ENCODE results near the gene STRADB.

- no peak for TF ChIP-seq CTCF (IDR thresholded peaks at IDR 0.05)
- TF ChIP-seq POLR2A (IDR thresholded peaks at IDR 0.05): no peak
- no peak for TF ChIP-seq EP300 (IDR thresholded peaks at IDR 0.05)
Observed at GRCh38 chr2:201472411-201472810, 20.9 kb downstream of the STRADB start.

Data from sigmoid colon (tissue), 4 donors.